GM21723 (cell line): ENCODE data around the gene CDK4.
"Not testable (repeated sequence)": the region's sequence is repeated elsewhere in the genome, so short reads cannot be mapped to it uniquely, and the experiment has no call there.

ENCODE experiments used
- ATAC-seq: cut with Tn5 transposase; IDR thresholded peaks from one replicate; pipeline ENCODE4 v1.9.1; 2021; ENCODE audit warnings: mild to moderate bottlenecking, moderate library complexity; ENCODE audit not compliant: unreplicated experiment

The CDK4 gene

DNA sequence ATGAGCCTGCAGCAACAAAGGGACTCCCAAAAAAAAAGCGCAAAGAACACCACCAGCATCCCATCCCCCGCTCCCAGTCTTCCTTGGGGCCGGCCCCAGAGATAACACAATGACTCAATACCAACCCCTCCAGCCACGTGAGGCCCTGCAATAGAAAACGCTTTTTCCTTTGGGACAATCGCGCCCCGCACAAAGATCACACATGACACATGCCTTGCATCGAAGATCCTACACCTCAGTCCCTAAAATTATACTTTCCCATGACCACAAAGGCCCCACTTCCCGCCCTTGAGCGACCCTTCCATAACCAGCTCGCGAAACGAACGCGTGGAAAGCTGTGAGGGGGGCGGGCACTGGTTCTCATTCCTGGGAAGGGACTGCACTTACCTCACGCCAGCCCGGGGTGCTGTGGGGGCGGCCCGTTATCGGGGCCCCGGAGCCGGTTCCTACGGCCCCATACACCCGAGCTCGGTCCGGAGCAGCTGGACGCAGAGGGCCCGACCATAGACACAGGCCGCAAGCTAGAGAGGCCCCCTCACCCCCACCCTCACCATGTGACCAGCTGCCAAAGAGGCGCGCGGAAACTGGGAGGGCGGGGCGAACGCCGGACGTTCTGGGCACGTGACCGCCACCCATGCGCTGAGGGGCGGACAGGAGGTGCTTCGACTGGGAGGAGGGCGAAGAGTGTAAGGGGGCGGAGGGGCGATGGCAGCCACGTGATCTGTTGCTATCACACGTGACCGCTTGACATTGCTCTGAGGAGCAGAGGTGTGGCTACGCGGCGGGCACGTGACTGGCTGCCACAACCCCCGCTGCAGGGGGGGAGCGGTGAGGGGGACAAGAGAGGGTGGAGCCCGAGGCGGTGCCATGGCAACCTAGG, at the start of gene CDK4:
CDK4 (minus strand) TSS at position 523 of the 880 bp plus-strand sequence. CDS start 593 bp downstream, outside the sequence.
- ATAC-seq: peak; percentile 66

DNA sequence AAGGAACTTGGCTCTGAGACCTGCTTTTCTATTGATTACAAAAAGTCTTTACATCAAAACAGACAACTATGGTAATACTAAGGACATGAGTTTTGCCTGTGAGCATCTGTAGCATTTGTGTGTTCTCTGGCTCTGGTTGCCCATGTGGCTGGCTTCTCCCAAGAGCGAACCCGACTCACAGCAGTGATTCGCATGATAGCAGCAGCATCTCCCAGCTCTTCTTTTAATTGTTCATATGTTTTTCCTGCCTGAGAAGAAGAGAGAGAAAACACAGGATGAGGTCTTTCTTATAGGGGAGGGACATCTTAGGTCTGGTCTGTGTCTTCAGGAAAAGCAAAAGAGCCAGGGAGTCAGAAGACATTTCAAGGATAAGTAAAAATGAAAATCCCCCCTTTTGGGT, 48.9 kb upstream of the CDK4 start:
- ATAC-seq: no peak

DNA sequence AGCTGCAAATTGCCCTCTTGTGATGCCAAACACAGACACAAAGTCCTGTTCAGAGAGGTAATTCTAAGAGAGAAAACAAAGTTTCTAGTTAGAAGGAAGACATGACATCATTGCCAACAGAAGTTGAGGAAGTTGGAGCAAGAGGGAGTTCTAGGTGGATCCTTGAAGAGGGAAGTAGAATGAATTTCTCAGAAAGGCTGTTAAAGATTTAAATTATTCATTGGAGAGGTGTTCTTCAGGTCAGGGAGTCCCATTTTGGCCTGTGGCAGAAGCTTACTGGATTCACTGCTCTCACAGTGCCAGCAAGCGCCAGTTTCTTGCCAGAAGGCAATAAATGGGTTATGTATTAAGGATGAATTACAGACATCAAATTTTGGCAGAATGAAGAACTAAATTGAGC, 45.8 kb upstream of the CDK4 start:
- no peak for ATAC-seq

DNA sequence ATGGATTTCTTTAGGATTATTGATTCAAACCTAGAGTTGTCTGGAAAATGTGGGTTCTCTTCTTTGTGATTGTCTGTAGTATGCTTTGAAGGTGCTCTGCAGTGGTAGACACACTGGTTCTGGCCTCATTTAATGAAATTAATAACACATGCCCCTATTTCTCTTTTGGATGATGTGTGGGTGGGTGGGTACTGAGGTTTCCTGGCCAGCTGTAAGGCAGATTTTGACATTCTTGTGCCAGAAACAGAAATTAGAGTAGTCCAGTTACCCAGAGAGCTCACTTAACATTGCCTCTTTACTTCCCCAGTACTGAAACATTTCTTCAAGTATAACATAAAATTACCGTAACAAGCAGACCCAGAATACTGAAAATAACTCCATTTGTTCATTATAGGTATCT, 44.9 kb upstream of the CDK4 start:
- no peak for ATAC-seq

DNA sequence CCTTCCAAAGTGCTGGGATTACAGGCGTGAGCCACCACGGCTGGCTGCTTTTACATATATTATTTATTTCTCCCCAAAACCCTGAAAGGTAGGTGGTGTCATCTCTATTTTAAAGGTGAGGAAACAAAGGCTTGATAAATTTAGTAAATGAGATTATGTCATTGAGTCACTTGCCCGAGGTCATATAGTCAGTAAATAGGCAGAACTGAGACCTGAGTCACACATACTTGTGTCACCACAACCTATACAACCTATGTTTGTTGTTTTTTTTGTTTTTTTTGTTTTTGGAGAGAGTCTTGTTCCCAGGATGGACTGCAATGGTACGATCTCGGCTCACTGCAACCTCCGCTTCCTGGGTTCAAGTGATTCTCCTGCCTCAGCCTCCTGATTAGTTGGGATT, 43.2 kb upstream of the CDK4 start:
- no peak for ATAC-seq

DNA sequence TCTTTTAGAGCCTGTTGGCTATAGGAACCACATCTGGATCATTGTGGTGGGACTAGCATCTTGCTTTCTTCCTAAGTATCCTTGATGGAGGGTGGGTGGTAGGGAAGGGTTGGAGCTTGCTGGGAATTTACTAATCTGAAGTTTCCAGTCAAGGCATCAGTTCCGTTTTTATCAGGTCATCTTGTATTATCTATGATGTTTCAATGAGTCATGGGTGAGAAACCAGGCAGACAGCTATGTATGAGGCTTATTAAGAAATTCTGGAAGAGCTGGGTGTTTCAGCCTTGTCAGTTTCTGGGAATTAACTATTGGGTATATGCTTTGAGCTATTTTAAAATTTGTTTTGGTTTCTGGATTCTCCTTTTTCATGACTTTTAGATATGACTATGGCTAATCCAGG, 41.8 kb upstream of the CDK4 start:
- ATAC-seq: no peak

DNA sequence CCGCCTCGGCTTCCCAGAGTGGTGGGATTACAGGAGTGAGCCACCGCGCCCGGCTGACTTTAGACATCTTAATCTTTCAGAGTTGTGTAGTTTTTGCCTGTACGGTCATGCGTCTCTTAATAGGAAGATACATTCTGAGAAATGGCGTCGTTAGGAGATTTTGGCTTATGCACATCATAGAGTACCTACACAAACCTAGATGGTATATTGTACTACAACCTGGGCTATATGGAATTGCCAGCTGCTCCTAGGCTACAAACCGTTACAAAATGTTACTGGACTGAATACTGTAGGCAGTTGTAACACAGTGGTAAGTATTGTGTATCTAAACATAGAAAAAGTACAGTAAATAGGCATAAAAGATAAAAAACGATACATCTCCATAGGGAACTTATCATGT, 31.8 kb upstream of the CDK4 start:
- no peak for ATAC-seq

DNA sequence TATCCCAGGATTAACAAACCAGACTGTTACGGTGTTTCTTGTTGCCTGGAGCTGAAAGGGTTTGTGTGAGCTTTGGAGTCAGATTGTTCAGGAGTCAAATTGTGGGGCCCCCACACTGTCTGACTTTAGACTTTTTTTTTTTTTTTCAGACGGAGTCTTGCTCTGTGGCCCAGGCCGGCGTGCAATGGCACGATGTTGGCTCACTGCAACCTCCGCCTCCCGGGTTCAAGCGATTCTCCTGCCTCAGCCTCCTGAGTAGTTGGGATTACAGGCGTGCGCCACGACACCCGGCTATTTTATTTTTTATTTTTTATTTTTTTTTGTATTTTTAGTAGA, 31.3 kb upstream of the CDK4 start:
- no peak for ATAC-seq

DNA sequence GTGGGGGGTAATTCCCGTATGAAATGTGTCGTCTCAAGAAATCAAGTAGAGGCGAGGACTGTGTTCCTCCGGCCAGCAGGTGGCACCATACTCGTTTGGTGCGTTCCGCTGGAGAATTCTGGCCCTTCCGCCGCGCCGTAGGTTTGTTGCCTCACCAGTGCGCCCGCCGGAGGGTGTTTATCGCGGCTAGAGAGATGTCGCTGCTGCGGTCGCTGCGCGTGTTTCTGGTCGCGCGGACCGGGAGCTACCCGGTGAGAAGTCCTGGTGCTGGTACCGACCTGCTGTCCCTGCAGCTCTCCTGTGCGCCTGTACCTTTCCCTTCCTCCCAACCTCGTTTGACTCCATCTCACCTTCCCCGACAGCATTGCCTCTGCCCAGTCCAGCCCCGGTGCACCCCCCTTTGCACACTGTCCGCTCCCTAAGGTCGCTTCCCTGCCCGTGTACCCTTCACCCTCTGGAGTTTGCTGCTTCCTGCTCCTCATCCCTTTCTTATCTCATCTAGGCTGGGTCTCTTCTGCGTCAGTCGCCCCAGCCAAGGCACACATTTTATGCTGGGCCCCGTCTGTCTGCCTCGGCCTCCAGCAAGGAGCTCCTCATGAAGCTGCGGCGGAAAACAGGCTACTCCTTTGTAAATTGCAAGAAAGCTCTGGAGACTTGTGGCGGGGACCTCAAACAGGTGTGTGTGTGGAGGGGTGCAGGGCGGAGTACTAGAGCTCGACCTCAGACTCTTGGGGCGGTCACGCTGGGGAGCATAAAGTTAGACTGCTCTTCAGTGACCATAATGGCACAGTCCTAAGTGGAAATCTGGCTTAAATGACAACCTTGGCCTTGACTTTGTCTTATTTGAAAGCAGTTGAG, 30.7 kb upstream of the CDK4 start, which contains the start of gene TSFM:
TSFM (plus strand) TSS at position 180 of the 858 bp plus-strand sequence; CDS start at position 195, 15 bp downstream.
- ATAC-seq: peak; percentile 90

DNA sequence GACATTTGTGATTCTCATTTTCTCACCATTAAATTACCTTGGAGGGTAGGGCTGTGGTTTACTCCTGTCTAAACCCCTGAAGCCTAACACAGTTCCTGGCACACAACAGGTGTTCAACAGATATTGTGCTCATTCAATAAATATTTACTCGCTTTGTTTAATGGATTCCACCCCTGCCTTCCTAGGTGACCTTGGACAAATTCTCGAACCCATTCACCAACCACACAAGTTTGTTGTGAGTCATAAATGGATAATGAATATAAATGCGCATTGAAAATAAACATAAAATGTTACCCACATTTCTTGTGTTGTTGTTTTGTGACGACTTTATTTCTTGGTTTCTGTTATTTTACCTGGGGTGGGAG, 30.1 kb upstream of the CDK4 start:
- ATAC-seq: peak; percentile 2

DNA sequence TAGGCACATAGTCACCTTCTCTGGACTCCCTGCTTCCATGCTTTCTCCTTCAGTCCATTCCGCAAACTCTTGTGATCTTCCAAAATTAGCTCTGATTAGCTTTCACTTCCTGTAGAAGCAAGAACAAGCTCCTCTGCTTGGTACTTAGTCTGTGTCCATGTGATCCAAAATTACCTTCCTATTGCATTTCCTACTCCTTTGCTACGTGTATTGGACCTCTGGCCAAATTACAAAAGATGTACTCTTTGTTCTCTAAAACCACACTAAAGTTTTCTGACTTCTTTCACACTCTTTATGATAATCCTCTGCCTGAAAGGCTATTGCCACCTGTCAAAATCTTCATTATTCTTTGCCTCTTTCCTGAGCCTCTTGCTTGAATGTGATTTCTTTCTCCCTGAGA, 29.7 kb upstream of the CDK4 start:
- no peak for ATAC-seq

DNA sequence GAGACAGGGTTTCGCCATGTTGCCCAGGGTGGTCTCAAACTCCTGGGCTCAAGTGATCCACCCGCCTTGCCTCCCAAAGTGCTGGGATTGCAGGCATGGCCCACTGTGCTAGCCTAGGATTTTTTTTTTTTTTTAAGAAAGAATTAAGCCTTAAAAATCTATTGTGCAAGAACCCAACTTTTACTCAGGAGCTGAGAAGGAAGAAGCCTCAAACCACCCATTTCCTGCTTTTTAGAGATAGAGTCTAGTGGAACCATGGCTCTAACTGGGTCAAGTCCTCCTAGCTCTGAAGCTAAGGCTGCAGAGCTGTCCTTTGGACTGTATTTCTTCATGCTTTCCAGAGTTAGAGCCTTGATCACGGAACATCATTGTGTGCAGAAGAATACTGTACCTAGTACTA, 29.1 kb upstream of the CDK4 start:
- no peak for ATAC-seq

DNA sequence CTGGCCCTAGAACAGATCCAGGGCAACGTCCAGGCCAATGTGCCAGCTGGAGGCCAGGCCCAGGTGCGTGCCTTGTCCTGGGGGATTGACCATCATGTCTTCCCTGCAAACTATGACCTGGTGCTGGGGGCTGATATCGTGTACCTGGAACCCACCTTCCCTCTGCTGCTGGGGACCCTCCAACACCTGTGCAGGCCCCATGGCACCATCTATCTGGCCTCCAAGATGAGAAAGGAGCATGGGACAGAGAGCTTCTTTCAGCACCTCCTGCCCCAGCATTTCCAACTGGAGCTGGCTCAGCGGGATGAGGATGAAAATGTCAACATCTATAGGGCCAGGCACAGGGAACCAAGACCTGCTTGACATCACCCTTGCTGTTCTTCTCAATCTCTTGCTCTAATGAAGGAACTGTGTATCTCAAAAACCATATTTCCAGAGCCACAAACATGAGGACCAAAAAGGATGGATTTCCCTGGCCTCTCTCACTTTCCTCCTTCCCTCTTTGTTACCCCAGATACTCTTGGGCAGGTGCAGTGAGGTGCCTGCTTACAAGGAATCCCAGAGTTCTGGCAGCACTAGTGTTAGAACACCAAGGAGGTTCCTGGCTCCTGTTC, 28.3 kb upstream of the CDK4 start:
- no peak for ATAC-seq

DNA sequence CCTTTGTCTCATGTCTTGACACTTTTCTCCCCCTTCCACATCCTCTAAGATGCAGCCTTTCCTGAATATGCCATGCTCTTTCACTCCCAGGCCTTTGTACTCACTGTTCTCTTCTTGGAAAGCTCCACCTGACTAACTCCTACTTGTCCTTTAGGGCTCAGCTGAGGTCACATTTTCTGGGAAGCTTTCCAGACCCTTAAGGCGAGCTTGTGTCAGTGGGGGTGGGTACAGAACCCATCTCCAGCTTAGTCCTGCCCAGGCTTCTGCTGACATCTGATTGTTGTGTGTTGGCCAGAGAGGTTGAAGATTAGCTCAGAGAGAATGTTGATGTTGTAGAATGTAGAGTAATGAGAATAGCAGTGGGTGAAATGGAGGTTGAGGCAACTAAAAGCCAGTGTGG, 27.6 kb upstream of the CDK4 start:
- ATAC-seq: no peak

DNA sequence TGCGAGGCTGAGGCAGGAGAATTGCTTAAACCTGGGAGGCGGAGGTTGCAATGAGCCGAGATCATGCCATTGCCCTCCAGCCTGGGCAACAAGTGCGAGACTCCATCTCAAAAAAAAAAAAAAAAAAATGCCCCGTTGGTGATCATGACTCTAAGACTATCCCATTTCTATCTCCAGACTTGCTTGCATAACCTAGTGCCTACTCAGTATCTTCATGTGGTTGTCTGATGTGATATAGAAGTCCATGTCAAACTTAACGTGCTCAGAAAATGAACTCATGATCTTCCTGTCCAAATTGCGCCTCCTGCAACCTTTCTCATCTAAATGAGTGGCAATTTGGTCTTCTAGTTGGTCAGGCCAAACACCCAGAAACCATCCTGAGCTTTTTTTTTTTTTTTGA, 25.8 kb upstream of the CDK4 start:
- ATAC-seq: no peak

DNA sequence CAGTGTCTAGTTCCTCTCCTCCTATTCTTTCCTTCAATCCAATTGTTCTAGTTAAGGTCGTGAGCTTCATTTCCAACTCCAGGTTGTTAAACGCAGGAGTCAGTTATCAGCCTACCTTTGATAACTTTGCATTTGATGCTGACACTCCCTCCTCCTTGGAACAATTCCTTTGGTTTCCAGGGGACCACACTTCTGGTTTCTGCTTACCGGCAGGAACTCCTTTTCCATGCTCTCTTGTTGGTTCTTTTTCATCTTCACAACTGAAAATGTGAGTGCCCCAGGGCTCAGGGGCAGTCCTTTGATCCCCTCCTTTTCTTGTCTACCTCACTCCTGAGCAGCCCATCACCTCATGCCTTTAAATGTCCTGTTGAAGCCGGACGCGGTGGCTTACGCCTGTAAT, 25.3 kb upstream of the CDK4 start:
- ATAC-seq: no peak

DNA sequence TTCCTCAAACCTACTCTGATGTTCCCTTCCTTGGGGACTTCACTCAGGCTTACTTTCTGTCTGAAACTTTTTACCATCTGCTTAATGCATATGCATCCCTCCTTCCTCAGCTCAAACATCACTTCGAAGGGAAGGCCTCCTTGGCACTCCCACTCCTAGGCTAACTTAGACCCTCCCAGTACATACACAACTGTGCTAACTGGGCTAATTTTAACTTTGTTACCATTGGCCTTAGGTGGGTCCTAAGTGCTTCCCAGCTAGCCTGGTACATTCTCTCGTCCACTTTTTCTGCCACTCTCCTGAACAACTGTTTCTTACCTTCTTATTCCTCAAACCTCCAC, 24.1 kb upstream of the CDK4 start:
- ATAC-seq: no peak

DNA sequence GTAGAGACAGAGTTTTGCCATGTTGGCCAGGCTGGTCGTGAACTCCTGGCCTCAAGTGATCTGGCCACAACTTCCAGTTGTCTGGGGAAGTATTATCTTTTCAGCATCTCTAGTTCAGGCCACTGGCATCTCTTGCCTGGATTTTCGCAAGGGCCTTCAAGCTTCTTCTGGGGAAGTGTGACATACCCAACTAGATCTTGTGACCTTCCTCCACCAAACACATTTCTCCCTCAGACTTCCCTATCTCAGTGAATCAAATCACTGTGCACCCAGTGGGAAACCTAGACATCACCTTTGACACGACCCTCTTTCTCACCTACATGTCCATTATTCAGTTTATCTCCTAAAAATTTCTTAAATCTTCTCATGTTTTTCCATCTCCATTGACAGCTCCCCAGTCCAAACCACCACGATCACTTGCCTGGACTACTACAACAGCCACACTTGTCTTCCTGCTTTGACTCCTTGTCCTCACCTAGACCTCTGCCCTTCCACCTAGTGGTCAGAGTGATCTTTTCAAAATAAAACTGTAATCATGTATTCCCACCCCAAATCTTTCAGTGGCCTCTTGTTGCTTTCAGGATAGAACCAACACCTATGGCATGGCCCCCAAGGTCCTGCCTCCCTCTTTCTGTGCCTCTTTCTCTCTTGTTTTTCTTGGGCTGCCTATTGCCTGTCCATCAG, 23.6 kb upstream of the CDK4 start:
- no peak for ATAC-seq

DNA sequence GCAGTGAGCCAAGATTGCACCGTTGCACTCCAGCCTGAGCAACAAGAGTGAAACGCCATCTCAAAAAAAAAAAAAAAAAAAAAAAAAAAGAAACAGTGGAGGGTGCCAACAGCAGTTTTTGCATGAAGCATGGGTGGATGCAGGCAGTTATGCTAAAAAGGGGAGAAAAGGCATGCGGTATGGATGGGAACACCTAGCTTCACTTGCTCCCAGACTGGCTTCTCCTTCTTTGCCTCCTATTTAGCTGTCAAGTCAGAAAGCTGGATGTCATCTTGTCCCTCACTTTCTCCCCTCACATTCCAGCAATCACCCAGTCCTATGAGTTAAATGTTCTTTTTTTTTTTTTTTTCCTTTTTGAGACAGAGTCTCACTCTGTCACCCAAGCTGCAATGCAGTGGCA, 22.9 kb upstream of the CDK4 start:
- no peak for ATAC-seq

DNA sequence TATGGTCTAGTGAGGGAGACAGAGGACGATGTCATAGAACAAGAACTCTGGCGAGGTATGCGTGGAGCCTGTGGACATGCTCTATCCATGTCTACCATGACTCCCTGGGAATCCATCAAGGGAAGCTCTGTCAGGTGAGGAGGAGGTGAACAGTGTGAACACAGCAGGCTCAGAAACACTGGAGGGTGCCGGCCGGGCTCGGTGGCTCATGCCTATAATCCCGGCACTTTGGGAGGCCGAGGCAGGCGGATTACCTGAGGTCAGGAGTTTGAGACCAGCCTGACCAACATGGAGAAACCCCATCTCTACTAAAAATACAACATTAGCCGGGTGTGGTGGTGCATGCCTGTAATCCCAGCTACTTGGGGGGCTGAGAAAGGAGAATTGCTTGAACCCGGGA, 22.5 kb upstream of the CDK4 start:
- ATAC-seq: not testable (repeated sequence)
